Fibroblast of skin of abdomen (primary cell): ENCODE results near the gene TRABD2B.
A peak's percentile ranks its signal among the peaks of the same experiment; 100 is the strongest.

Experiments used
- DNase-seq: peaks from one replicate; pipeline ENCODE4 v3.0.0-alpha.2; 2013

The TRABD2B gene

DNA sequence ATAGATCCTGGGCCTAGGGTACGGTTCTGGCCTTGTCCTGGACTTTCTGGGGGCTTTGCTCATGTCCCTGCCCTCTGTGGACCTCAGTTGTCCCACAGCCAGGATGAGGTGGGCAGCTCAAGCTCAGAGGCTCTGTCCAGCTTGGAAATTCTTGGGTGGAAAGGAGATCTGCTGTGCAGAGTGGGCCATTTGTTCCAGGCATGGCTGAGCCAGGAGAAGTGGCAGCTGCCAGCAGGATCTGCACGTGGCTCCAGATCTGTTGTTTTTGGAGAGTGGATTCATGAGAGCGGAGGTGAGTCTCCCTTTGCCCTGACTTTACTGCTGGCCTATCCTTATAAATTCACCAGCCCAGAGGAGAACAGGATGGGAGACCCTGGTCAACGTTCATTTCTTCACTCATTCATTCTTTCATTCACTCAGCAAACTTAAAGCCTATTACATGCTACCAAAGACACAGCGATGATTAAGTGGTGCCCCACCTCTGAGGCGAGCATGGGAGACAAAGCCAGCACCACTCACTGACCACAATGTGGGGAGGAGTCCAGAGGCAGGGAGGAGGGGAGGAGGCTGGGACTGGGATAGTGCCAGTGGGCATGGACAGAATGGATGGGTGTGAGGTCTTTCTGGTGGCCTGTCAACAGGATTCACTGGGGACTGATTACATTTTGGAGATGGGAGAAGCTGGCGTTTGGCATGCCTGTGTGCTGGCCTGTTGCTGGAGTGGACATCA is 205.1 kb downstream of the TRABD2B start:
- no peak for DNase-seq

DNA sequence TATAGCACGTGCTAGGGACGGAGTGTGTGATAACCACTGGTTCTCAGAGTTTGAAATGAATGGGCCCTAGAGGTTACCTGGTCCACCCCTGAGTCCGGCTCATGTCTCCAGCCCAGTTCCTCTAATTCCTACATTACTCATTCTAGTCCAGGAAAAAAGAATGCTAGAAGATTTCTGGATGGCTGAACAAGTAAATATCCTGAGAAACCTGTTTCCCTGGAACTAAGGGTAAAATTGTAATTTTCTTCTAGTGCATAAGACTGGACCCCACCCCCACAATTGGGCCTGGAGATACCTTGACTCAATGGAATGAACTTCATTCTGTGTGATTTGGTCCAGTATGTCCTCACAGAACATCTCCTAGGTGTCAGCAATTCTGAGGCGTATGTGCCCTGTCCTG is 208.4 kb downstream of the TRABD2B start:
- no peak for DNase-seq

DNA sequence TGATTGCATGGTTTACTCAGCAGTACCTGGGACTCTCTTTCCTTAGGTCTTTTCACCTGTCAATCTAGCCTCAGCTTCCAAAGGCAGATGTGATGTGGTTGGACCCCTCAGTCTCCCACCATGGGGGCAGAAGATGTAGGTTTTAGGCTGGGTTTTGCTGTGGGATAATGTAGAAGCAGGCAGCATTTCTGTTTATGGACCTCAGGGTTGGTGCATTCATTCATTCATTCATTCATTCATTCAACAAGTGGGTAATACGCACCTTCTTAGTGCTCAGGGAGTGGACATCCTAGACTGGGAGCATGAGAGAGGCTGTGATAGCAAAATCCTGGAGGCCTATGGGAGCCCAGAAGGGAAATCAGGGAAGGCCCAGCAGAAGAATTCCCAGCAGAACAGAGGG is 209.6 kb downstream of the TRABD2B start:
- DNase-seq = no peak

DNA sequence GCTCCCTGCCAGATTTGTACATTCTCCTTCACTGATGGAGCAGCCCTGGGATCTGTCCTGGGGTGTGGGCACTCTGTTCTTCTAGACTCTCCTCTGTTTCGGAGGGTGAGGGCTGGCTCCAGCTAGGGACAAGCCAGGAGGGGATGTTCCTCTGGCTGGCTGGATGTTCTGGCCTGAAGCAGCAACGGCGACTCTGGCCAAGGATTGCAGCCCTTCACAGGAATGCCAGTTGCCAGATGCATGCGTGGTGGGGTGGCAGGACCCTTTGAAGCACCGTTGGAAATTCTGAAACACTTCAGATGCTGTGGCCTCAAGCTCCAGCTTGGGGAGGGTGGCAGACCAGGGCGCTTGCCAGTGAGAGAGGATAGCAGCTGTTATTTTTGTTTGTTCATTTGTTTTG is 210.9 kb downstream of the TRABD2B start:
- DNase-seq = no peak

DNA sequence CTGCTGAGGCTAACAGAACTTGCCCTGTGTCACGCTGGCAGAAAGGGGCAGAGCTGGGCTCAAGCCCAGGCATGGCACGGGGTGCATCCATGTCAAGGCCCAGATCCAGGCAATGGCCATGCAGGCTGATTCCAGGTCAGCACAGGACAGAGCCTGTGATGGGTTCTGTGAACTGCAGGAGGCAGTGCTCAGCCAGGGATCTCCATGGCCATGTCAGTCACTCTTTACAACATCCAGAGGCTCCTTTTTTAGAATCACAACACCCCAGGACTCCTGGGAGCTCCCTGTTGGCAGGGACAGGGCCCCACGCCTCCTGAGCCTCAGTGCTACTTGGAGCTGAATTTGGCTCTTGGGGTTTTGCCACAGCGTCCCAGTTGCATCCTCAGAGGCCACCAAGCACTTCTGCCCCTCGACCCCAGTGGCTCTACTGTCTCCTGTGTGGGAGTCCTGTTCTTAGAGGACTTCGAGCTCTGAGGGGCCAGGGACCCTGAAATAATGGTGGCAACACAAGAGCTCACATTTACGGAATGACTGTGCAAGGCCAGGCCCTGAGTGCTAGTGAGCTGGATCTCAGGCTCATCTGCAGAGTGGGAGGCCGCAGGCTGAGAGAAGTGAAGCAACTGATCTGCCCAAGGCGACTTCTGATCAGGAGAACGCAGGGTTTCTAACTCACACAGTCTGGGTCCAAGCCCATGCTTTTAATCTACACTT is 211.5 kb downstream of the TRABD2B start:
- no peak for DNase-seq

DNA sequence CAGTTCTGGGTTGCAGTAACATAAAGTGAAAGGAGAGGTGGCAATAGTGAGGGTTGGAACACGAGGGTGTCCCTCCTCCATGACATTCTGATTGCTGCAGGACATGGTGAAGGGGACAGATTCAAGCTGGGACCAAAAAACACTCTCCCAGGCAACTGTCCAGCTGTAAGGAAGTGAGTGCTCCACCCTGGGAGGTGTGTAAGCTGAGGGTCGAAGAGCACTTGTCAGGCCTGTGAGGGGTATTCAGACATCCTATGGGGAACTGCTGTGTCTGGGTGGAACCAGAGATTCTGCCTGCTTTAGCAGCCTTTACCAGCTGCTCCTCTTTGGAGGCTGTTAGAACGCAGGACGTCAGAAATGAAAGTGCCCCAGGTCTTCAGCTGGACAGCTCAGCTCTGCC is 212.1 kb downstream of the TRABD2B start:
- DNase-seq = no peak

DNA sequence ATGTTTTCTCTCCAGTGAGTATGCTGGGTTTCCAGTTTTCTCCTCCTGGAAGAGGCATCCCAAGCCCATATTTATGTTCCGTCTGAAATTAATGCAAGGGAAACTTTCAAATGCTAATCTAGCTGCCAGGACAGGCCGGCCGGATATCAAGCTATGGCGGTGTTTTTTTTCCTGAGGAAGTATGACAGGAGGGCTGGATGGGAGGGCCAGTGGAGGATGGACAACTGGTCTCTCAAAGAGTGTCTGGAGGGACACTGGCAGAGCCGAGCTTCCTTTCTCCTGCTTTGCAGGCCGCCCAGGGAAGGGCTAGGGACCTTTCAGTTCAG is 212.7 kb downstream of the TRABD2B start:
- DNase-seq = no peak

DNA sequence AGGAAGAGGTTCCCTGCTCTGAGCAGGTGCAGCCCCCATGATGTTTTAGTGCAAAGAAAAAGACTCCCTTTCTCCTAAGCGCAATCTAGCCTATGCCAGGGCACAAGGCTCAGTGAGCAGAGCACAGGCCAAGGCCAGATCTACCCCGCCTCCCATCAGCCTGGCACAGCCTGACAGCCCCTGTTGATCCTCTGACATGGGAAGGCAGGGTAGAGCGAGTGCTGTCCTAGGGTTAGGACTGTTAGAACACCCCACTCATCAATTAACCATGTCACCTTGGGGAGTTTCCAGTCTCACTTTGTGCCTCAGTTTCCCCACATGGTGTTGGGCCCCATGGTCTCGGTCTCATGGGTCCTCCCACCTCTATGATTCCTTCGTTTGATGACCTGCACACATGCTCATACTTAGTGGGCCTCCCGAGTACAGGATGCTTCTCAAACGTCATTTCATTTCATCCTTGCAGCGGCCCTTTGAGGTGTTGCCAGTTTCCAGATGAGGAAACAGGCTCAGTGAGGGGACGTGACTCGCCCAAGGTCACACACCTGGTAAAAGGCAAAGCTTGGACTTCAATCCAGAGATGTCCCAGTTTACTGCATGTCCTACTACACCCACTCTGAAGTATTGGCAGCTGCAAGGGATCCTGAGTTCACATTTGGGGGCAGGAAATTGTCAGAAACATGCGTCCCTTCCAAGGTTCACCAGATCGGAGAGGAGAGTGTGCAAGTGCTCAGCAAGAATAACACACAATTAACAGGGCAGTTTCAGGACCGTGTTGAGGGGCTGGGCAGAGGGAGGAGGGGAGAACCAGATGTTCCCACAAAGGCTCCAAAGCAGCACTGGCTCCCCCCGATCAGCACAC is 213.3 kb downstream of the TRABD2B start:
- DNase-seq = no peak

DNA sequence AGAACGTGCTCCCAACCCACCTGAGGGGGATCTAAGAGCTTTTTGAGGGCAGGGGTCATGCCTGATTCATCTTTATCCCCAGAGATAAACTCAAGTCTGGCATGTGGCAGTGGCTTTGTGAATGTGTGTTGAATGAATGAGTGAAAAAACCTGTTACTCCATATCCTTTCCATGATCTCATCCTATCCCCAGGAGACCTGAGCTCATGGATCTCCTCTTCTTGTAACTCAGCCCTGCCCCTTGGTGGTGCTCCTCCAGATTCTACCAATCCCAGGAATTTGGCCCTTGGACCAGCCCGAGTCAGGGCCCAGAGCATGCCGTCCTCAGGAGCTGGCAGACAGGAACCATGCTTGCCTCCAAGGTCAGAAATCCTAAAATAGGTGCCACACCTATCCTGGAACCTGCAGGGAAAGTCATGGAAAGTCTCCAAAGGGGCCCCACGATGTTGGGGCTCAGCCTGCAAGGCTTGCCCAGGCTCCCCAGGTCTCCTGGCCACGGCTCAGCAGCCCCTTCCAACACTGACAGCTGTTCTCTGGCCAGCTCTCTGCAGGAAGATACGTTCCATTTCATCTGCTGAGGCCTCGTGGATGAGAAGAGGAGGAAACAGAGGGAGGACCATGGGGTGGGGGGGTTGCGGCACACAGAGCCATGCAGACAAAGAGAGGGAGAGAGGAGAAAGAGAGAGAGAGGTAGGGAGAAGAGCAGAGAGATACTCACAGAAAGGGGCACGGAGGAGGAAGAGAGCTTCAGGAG is 214.6 kb downstream of the TRABD2B start:
- peak; percentile 9 for DNase-seq

DNA sequence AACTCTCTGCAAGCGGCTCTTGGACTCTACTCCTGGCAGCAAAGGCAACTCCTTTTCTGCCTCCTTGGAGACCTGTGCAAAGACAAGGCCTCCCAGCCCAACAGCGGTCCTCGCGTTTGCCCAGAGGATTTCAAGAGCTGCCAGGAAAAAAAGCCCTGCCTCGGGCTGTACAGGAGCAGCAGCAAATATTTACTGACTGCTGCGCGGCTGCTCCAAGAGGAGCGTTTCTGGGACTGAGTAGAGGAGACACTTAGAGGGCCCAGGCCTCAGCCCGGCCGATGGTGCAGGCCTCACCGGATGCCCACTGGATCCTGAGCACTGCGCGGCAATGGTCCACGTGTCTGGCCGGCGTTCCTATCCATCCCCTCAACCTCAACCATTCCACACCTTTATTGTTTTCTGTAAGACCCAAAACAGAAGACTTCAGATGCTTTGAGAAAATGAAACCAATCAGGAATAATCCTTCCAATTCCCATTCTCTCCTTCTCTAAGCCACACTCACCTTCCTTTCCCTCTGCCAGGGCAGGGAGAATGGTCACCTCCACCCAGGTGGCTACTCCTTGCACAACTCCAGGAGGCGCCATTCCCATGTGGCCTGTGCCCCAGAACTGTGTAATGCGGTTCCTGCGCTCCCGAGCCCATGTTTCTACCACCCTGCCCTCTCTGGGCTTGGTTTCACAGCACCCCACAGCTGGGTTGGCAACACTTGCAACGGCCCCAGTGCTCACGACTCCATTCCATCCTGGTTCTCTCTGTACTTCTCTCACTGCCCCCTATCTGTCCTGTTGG is 215.8 kb downstream of the TRABD2B start:
- DNase-seq = no peak

DNA sequence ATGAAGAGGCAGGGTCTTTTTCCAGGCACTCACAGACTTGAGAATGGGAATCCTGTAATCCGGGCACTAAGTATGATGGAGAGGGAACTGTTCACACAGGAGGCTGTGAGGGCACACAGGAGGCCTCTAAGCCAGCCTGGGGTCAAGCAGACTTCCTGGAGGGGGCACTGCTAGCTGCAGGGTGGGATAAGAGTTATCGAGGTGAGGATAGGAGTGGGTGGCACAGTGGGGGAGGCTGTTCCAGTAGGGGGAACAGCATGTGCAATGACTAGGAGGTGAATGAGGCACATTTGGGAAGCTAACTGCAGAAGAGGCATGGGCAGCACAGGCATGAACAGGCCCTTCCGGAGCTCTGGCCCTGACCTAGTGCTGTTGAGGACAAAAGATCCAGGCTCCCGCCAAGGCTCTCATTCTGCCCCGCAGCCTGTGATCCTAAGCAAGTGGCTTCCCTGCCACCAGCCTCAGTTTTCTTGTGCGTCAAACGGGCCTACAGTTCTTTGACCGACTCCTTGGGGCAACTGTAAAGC is 216.7 kb downstream of the TRABD2B start:
- DNase-seq = no peak

DNA sequence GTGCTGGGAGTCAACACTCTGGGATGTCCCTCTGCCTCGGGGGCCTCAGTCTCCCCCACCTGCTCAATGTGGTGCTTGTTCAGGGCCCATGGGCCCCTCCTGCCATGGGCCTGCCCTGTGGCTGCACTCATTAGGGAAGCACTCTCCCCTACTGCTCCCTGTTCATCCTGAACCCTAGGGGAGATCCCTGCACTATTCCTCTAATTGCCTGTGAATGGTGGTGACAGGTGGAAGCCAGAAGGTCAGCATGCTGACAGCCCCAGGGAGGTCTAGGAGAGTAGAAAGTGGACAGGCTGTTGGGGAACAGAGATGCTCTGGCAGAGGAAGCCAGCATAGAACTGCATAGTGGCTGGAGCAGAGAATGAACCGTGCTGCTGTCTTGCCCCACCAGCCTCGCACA is 217.6 kb downstream of the TRABD2B start:
- DNase-seq = no peak

DNA sequence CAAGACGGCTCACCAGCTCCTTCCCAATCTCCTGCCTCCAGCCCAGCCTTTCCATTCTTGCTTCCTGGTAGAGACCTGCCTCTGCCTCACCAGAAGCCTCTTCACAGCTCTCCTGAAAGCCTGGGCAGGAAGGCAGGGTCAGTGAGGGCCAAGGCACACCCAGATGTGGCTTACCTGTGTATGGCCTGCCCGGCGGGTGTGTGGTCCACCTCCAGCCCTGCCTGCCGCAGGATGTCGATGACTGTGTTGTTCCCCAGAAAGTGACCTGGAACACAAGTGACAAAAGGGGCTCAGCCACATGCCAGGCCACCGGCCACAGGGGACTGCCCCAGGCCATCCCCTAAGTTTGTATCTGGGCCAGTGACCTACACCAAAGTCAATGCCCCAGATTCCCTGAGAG is 218.9 kb downstream of the TRABD2B start:
- DNase-seq = no peak

DNA sequence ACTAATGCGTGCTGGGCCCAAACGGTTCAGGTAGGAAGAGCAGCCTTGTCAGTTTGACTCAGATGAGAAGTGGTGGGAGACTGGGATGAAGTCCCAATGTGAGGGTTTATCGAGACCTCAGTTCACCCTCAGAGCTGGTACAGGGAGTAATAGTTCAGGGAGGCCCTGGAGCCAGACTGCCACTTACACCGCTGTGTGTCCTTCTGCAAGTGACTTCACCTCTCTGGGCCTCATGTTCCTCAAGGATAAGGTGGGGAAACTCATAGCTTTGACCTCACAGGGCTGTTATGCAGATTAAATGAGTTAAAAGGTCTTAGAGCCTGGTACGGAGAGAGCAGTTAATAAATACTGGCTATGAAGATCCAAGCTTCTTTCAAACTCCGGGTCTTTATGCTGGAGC is 219.9 kb downstream of the TRABD2B start:
- DNase-seq = no peak

DNA sequence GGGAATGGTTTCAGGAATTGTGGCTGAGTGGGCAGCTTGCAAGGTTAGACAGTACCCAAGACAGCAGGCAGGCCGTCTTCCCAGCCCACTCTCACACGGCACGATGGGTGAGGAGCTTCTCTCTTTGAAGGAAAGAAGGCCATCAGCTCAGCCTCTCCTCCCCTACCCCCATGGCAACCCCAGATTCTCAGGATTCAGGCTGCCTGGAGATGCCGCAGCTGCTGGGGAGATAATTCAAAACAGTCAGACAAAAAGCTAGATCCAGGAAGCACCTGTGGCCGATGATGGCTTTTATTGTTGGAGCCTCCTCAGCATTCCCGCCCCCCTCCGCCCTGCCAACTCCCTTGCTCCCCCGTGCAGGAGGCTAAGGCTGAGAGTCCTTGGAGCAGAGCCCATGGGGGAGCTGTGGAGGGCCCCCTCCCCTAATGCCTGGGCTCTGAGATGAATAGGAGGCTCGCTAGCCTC is 220.5 kb downstream of the TRABD2B start:
- no peak for DNase-seq

DNA sequence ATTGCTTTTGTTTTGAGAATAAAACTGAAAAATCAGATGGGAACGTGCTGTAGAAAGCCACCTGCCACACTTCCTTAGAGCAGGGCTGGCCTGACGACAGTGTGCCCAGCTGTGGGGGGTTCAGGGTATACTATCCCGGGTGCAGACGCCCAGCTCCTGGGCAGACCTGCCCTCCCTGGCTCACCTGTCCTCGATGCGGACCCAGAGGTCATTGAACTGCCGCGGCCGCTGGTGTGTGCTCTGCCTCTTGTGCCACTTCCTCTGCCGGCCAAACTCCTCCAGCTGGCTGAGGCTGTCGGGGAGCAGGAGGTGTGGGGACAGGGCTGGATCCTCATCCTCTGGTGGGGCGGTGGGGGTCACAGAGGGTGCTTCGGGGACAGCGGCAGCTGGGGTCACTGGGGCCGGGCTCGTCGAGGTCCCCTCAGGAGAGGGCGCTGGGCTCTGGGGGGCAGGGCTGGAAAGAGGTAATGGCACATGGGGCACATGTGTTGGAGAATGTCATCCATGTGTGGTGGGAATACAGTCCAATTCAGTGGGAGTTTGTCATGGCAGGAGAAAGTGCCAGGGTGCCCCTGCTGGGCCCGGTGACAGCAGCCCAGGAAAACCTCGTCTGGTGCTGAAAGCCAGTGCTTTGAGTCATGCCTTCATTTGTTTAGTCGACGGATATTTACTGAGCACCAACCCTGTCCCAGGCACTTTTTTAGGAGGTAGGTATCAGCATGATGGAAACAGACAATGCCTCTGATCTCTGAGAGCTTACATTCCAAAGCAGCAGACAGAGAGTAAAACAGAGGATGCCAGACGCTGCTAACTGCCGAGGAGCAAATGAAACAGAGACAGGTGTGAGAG is 222.0 kb downstream of the TRABD2B start:
- no peak for DNase-seq

DNA sequence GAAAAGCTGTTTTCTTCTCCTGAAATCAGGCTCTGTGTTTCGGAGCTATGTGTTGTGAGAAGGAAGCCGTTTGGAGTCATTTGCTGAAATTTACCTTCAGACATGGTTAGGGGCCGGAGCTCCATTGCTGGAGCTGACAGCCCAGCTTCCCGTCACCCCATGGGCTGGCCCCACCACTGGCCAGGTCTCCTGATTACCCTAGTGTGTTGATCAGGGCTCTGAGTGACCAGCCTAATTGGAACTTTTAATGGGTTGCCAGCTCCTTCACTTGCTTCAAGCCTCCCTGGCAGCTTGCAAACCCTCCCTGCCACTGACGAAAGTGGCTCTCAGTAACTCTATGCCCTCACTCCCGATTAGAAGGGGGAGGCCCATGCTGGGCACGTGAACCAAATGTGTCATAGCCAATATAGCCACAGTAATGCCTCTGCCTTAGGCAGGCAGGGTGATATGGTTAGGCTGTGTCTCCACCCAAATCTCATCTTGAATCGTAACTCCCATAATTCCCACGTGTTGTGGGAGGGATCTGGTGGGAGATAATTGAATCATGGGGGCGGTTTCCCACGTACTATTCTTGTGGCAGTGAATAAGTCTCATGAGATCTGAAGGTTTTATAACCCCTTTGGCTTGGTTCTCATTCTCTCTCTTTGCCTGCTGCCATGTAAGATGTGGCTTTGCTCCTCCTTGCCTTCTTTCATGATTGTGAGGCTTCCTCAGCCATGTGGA is 224.1 kb downstream of the TRABD2B start:
- no peak for DNase-seq

DNA sequence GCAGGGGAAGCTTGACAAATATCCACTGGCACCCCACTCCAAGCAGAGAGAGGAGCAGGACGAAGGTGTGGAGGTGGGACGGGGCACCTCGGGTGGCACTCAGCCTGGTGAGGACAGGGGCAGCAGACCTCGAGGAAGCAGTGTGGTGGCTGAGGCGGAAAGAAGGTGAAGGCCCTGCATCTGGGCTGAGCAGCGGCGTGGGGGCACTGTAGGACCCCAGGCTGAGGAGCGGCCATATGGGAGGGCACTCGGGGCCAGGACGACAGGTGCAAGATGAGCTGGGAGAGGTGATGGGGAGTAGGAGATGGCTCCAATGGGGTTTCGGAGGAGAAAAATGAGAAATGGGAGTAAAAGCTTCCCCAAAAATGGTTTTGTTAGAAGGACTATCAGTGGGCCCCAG is 224.9 kb downstream of the TRABD2B start:
- DNase-seq = no peak

DNA sequence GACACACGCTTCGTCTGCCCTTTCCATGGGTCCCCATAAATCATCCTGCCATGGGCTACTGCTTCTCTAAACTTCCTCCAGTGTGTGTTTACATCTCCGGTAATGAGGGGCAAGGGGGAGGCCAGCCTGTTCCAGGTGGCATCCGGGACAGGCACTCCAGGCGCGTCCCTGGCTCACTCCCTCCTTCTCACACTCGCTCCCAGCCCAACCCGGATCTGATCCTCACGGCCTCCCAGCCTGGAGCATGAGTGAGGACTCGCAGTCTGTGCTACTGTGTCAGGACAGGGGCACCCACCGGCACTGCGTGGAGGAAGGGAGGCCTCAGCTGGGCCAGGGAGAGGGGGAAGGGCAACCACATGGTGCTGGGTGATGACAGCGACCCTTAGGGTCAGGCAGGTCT is 225.4 kb downstream of the TRABD2B start:
- DNase-seq = no peak

DNA sequence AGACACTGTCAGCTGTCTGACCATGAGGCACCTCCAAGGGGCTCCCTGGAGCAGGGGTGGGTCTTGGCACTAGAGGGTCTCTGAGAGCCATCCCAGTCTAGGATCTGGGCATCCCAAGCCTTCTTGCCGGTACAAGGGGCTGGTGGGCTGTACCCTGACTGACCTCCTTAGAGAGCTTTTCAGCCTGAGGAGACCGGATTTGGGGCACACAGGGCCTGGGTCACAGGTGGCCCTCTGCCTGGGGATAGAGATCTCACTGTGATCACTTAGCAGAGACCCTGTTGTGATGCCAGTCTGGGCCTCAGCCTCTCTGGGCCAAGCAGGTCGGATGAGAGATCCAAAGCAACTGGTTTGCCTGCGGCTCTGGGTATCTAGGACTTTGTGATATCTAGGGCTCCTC is 227.2 kb downstream of the TRABD2B start:
- DNase-seq = no peak
